ENCODE measurements around the gene MATK.

The MATK gene, protein sequence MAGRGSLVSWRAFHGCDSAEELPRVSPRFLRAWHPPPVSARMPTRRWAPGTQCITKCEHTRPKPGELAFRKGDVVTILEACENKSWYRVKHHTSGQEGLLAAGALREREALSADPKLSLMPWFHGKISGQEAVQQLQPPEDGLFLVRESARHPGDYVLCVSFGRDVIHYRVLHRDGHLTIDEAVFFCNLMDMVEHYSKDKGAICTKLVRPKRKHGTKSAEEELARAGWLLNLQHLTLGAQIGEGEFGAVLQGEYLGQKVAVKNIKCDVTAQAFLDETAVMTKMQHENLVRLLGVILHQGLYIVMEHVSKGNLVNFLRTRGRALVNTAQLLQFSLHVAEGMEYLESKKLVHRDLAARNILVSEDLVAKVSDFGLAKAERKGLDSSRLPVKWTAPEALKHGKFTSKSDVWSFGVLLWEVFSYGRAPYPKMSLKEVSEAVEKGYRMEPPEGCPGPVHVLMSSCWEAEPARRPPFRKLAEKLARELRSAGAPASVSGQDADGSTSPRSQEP

DNA sequence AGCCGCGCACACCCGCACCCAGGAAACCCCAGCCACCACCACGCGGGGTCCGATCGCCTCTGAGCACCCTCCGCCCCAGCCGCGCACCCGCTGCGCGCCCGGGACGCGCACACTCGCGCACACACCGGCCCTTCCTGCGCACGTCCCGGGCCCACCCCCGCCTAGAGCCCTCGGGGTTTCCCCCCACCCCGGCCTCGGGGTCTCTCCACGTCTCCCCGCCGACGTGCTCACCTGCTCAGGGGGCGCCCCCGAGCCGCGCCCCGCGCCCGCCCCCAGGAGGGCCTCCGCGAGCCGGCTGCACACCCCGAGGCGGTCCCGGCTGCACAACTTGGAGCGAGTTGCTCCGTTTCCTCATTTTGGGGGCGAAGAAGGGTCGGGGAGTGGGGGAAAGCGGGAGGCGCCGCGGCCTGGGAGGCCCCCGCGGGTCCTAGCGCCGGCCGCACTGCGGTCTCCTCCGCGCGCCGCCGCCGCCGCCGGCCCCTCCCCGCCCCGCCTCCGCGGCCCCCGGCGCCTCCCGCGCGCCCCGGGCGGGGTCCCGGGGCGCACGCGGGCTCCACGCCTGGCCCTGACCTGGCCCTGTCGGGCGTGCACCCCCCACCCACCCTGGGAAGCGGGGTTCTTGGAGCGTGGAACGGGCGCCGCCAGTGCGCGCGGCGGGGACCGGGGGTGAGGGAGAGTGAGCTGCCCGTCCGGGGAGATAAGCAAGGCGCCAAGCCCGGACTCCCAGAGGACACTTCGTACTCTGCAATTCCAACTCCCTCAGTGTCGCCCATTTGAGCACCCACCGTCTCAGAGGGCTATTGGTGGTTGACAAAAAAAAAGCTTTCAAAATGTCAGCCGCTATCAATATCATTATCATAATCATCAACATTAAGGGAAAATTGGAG, at the start of gene MATK:
Gene MATK, minus strand, starts transcription at position 444 of the 887 bp plus-strand sequence. CDS start 1,246 bp downstream, outside the sequence.
- DNase-seq (ENCODE audit: low spot score) = no peak

GRCh38 chr19:3835055-3835435, 48.9 kb upstream of the MATK start:
- no peak for DNase-seq (ENCODE audit: low spot score)

DNA sequence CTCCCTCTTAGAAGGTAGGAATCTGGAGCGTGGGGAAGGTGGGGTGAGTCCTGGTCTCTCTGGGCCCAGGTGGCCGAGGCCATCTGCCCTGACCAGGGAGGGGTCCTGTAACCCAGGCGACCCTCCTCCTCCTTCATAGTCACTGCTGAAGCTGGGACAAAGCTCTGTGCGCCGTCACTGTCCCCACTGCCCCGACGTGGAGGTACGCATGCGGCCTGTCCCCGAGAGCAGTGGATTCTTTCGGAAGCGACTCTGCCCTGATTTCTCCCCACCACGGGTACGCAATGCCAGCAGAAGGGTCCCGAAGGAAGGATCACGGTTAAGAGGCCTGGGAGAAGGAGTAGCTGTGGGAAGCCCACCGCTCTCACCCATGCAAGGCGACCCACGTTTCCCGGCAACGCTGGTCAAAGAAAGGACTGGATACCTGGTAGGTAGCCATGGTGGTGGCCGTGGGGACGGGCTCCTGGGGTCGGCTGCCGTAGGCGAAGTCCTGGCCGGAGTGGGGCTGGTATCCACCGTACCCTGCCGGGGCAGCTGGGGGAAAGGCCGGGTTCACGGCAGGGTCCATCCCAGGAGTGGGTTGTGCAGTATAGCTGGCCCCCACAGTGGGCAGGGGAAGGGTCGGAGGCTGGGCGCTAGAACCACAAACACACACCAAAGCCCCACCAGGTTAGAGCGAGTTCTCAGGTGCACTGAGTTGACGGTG, 48.3 kb upstream of the MATK start:
- DNase-seq (ENCODE audit: low spot score) = no peak

DNA sequence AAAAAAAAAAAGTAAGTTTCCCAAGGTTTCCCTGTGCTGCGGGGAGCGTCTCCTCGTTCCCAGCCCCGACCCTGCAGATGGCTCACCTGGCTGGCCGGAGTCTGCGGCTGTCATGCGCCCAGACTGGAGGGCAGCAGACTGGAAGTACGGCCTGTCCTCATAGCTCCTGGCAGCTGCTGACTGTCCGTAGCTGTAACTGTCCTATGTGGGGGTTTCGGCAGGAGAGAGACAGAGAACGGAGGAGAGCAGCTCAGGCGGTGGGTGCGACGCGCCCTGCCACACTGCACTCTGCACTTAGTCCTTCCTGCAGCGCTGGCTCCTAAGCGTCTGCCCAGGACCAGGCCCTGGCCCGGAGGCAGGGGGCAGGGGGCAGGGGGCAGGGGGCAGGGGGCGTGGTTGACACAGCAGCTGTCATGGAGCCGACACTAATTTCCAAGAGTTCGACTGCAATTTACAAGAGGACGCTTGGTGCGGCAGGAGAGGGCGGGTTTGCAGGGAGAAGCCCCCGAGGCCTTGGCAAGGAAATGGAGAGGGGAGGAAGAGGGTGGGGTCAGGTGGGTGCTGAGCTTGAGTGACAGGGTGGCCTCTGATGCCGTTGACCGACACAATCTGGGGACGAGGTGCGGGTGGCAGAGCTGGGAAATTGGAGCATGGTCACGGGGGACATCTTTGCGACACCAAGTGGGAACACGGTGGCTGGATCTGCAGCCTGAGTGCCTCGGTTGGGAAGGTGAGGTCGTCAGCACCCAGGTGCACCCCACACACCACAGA, 47.6 kb upstream of the MATK start:
- DNase-seq (ENCODE audit: low spot score) = no peak

DNA sequence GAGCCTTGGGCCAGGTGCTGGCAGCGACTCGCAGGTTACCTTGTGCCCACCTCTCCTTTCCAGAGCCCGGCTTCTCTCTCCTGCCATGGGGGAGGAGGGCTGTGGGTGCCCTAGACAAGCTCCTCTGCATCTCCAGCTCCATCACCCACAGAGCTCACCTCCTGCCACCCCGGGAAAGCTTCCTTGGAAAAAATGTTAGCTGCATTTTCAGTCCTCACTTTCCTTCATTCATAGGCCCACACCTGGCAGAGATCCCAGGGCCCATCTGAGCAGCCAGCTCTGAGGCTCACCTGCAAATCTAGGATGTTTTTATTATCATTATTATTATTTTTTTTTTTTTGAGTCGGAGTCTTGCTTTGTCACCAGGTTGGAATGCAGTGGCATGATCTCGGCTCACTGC, 45.8 kb upstream of the MATK start:
- DNase-seq (ENCODE audit: low spot score) = no peak

GRCh38 chr19:3831601-3832000, 45.4 kb upstream of the MATK start:
- no peak for DNase-seq (ENCODE audit: low spot score)

DNA sequence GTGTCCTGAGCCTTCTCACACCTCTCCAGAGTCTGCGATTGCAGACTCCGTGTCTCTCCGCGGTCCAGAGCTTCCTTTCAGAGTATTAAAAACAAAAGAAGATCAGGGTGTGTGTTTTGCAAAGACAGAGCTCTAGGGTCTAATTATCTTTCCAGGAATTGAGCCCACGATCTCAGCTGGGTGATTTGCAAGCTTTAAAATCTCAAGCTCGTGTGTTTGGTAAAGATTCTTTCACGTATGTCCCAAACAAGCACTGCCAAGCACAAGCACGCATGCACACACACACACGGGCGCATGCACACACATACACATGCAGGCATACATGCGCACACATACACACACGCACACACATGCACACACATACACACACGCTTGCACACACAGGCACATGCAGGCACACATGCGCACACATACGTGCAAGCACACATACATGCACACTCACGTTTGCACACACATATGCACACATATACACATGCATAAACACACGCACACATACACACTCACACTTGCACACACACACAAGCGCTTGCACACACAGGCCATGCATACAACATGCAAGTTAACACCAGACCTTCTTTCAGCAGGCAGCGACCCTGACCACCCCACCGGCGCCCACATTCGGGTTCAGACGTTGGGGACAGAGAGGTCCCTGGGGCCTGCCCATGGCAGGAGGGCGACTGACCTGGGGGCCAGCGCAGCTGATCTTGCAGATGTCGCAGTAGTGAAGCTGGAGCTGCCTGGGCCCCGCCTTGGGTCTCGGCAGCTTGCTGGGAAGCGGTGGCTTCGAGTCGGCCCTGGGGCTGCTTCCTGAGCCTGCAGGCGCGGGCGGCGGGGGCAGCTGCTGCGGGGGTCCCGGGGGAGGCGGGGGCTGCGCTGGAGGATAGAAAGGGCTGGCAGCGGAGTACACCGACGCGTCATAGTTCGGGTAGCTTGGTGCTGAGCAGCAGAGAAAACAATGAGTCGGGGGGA, 44.7 kb upstream of the MATK start:
- DNase-seq (ENCODE audit: low spot score) = no peak

DNA sequence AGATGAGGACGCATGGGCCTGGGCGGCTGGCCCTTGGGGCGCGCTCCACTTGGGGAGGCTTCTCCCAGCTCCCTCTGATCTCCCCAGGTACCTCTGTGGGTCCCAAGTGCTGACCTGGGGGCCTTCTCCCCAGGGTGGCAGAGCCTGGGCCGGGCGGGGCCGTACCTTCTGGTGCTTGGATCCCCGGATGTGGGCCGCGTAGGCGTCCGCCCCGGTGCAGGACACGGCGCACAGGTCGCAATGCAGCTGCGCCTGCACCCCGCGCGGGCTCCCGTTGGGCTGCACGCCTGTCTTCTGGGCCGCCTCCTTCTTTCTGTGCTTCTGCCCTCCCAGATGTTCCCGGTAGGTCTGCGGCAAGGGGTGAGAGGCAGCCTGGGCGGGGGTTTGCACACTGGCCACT, 41.1 kb upstream of the MATK start:
- no peak for DNase-seq (ENCODE audit: low spot score)

- DNase-seq (ENCODE audit: low spot score) = no peak
These were observed 40.0 kb upstream of the MATK start for GRCh38 chr19:3826163-3826562.

- DNase-seq (ENCODE audit: low spot score) = no peak
These were observed 39.2 kb upstream of the MATK start for GRCh38 chr19:3825286-3825956.

- DNase-seq (ENCODE audit: low spot score) = no peak
These were observed 37.2 kb upstream of the MATK start for GRCh38 chr19:3823350-3823713.

GRCh38 chr19:3822683-3823349, 36.6 kb upstream of the MATK start:
- DNase-seq (ENCODE audit: low spot score) = no peak

DNA sequence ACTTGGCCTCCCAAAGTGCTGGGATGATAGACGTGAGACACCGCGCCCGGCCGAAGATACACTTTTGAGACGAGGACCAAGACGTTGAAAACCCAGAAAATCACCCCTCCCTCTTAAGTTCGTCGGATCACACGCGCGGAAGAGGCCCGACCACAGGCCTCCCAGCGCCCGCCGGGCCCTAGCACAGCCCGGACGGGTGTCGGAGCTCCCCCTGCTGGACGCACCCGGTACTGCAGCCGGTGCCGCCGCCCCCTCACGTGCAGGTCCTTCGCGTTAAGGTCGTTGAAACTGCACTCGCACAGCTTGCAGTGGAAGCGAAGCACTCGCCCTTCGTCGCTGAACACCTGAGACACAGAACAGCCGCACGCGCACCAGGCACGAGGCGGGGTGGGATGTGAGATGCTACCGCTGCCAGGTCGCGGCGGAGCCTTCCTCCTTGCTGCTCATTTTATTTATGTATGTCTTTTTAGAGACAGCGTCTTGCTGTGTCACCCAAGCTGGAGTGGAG, 35.7 kb upstream of the MATK start:
- DNase-seq (ENCODE audit: low spot score) = no peak

GRCh38 chr19:3821156-3821555, 35.0 kb upstream of the MATK start:
- no peak for DNase-seq (ENCODE audit: low spot score)

DNA sequence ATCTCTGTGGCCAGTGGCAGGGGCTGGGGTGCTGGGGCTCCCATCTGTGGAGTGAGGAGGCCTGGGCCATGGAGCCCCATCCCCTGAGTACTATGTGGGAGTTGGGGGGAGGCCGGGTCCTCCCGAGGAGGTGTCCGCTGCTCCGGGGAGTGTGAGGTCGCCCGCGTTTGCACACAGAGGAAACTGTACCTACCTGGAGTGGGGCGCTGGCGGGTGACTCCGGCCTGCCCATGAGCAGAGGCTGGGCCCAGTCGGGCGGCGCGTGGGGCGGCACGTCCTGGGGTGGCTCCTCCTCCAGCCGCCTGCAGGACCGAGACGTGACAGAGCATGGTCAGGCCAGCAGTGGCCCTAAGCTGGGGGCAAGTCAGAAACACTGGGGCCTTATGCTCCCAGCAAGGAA, 33.8 kb upstream of the MATK start:
- no peak for DNase-seq (ENCODE audit: low spot score)

GRCh38 chr19:3818918-3819317, 32.7 kb upstream of the MATK start:
- DNase-seq (ENCODE audit: low spot score) = no peak

- no peak for DNase-seq (ENCODE audit: low spot score)
These were observed 32.3 kb upstream of the MATK start for GRCh38 chr19:3818466-3818865.

DNA sequence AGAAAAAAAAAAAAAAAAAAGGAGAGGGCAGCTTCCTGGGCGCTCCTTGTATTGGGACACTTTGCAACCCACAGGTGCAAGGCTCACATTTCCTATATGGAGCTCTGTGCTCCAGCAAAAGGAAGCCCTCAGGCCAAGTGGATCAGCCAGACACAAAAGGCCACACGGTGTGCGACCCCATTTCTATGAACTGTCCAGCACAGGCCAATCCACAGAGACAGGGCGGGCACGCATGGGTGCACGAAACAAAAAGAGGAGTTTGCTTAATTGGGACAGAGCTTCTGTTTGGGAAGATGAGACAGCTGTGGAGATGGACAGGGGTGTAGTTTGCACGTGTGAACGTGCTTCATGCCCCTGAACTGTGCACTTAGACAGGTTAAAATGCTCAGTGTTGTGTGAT, 31.6 kb upstream of the MATK start:
- DNase-seq (ENCODE audit: low spot score) = no peak

DNA sequence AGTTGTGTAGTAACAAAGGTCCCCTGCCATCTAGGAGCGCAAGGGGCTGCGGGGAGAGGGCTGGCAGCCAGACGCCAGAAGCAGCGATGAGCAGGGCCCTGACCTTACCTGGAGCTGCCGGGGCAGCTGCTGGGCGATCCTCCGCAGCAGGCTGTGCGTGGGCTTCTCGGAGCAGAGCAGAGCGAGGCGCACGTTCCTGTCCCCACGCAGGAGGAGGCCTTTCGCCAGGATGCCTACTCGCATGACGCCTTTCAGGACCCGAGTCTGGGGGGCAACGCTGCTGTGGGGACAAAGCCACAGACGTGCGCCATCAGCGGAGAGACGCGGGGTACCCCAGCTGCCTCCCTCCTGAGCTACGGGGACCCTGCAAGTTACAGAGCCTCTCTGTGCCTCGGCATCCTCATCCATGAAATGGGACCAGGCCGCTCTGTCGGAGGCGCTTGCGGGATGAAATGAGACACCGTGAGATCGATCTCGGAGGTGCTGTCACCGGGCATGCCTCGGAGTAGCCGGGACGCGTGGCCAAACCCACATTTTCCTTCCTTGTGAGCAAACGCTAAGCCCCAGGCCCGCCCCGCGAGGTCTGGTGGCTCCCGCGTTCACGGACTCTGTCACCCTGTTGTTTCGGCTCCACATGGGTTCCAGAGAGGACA, 30.5 kb upstream of the MATK start:
- DNase-seq (ENCODE audit: low spot score) = no peak
